Ishikawa (cell line): ENCODE data around the gene LOXHD1.

ENCODE experiments used
- CEBPB ChIP-seq: IDR thresholded peaks from 2 replicates; pipeline ENCODE4 v1.6.1; 2012
- CREB1 ChIP-seq: IDR thresholded peaks from 2 replicates; pipeline ENCODE4 v1.6.1; 2012; ENCODE audit warnings: low read depth
- EGR1 ChIP-seq: IDR thresholded peaks from 2 replicates; pipeline ENCODE4 v1.6.1; 2012
- EP300 ChIP-seq: IDR thresholded peaks from 2 replicates; pipeline ENCODE4 v1.6.1; 2012; ENCODE audit warnings: borderline replicate concordance
- FOXM1 ChIP-seq: IDR thresholded peaks from 2 replicates; pipeline ENCODE4 v1.6.1; 2012; ENCODE audit warnings: low read depth, borderline replicate concordance
- MAX ChIP-seq: IDR thresholded peaks from 2 replicates; pipeline ENCODE4 v1.6.1; 2012
- NFIC ChIP-seq: IDR thresholded peaks from 2 replicates; pipeline ENCODE4 v1.6.1; 2012
- RAD21 ChIP-seq: IDR thresholded peaks from 2 replicates; pipeline ENCODE4 v1.6.1; 2012; ENCODE audit warnings: low read depth
- REST ChIP-seq: IDR thresholded peaks from 2 replicates; pipeline ENCODE4 v1.6.1; 2012; ENCODE audit warnings: low read depth, mild to moderate bottlenecking
- TAF1 ChIP-seq: IDR thresholded peaks from 2 replicates; pipeline ENCODE4 v1.6.1; 2012; ENCODE audit warnings: low read depth, mild to moderate bottlenecking
- TCF12 ChIP-seq: IDR thresholded peaks from 2 replicates; pipeline ENCODE4 v1.6.1; 2012; ENCODE audit warnings: low read depth
- TEAD4 ChIP-seq: IDR thresholded peaks from 2 replicates; pipeline ENCODE4 v1.6.1; 2012
- USF1 ChIP-seq: IDR thresholded peaks from 2 replicates; pipeline ENCODE4 v1.6.1; 2012
- YY1 ChIP-seq: IDR thresholded peaks from 2 replicates; pipeline ENCODE4 v1.6.1; 2012; ENCODE audit warnings: low read depth
- ZBTB7A ChIP-seq: IDR thresholded peaks from 2 replicates; pipeline ENCODE4 v1.6.1; 2012; ENCODE audit warnings: low read depth

The LOXHD1 gene

GRCh38 chr18:46433121-46433826, 223.7 kb downstream of the LOXHD1 start:
- TF ChIP-seq ZBTB7A (no peak), TCF12 (no peak), MAX (no peak), TEAD4 (no peak), CEBPB (no peak), EP300 (no peak), RAD21 (no peak), FOXM1 (no peak), NFIC (no peak), USF1 (no peak), EGR1 (no peak), REST (no peak), CREB1 (no peak), TAF1 (no peak), YY1 (no peak)

GRCh38 chr18:46431522-46432171, 225.4 kb downstream of the LOXHD1 start:
- no peak for TF ChIP-seq EGR1
- no peak for TF ChIP-seq REST
- no peak for TF ChIP-seq CREB1
- TF ChIP-seq USF1, result no peak
- TF ChIP-seq TCF12, result no peak
- no peak for TF ChIP-seq RAD21
- no peak for TF ChIP-seq MAX
- TF ChIP-seq NFIC, result no peak
- no peak for TF ChIP-seq TEAD4

- TF ChIP-seq ZBTB7A, result no peak
- TF ChIP-seq TEAD4, result no peak
- TF ChIP-seq NFIC, result no peak
- no peak for TF ChIP-seq CEBPB
- TF ChIP-seq CREB1, result no peak
- no peak for TF ChIP-seq EGR1
- no peak for TF ChIP-seq USF1
- no peak for TF ChIP-seq YY1
- TF ChIP-seq RAD21, result no peak
- no peak for TF ChIP-seq TCF12
- TF ChIP-seq FOXM1, result no peak
- TF ChIP-seq TAF1, result no peak
- TF ChIP-seq MAX, result no peak
- no peak for TF ChIP-seq EP300
Observed at GRCh38 chr18:46429649-46430224, 227.3 kb downstream of the LOXHD1 start.

- TF ChIP-seq EP300 (no peak), REST (no peak), TEAD4 (no peak), MAX (no peak), CREB1 (no peak), NFIC (no peak)
Observed at GRCh38 chr18:46429130-46429529, 227.9 kb downstream of the LOXHD1 start.
